HG02759 (cell line): ENCODE data around the gene OR1E2.
"Not testable (repeated sequence)": the region's sequence is repeated elsewhere in the genome, so short reads cannot be mapped to it uniquely, and the experiment has no call there.

ENCODE experiments used
- ATAC-seq: cut with Tn5 transposase; IDR thresholded peaks from one replicate; pipeline ENCODE4 v1.9.1; 2021; ENCODE audit warnings: mild to moderate bottlenecking, moderate library complexity; ENCODE audit not compliant: unreplicated experiment

Gene OR1E2

GRCh38 chr17:3400055-3400454, 33.6 kb downstream of the OR1E2 start:
- ATAC-seq: no peak

- ATAC-seq: no peak
Measured at GRCh38 chr17:3398310-3398709, 35.3 kb downstream of the OR1E2 start, which contains the start of gene OR1E1. TSS of gene OR1E1 (minus strand) at chr17:3398410. CDS start at chr17:3398410, 0 bp downstream.

GRCh38 chr17:3397801-3398200, 35.8 kb downstream of the OR1E2 start:
- not testable (repeated sequence) for ATAC-seq

- no peak for ATAC-seq
Measured at GRCh38 chr17:3389791-3390190, 43.9 kb downstream of the OR1E2 start.

- no peak for ATAC-seq
Measured at GRCh38 chr17:3385869-3386816, 47.5 kb downstream of the OR1E2 start, which contains the start of gene OR3A2. TSS of gene OR3A2 (minus strand) at chr17:3386308.
